ENCODE measurements around the gene ASTN1.

Gene ASTN1

DNA sequence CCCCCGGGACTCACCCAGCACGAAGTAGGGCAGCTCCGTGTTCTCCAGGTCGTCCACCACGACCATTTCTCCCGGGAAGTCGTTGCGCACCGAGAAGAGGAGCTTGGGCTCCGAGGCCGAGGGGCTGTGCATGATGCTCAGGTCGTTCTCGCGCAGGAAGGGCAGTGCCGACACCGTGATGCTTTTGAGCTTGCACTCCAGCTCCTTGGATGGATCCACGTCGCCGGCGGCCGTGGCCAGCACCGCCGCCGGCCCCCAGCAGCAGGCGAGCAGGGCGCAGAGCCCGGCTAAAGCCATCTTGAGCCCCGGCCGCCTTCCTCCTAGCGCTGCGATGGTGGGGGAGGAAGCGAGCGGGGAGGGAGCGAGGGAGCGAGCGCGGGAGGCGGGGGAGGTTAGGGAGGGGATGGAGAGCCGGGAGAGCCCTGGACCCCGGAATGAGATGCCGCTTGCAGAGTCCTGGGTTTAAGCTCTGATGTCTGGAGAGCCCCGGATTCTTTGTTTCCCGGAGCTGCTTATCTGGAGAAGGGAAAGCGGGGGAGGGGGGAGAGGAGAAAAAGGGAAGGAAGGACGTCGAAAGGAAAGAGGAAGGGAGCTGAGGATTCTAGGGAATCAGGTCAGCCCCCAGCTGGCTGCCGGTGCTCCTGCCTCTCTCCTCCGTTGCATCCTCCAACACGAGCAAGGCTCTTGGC, at the start of gene ASTN1:
Gene ASTN1, minus strand, starts transcription at position 333 of the 689 bp plus-strand sequence. Its CDS starts 36 bp downstream, at position 297.
- no peak for DNase-seq

DNA sequence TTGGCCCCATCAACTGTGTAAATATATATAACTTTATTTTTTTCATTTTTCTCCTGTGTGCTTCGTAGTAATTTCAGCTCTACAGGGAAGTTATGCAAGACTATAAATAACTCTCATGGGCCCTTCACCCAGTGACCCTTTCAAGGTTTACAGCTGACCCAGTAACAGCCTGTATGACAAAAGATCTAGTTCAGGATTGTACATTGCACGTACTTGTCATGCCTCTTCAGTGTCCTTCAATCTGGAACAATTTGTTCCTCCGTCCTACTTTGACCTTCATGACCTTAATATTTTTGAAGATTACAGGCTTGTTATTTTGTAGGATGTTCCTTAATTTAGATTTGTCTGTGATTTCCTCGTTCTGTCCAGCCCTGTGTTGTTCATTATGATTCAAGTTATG, 46.7 kb upstream of the ASTN1 start:
- DNase-seq = no peak

DNA sequence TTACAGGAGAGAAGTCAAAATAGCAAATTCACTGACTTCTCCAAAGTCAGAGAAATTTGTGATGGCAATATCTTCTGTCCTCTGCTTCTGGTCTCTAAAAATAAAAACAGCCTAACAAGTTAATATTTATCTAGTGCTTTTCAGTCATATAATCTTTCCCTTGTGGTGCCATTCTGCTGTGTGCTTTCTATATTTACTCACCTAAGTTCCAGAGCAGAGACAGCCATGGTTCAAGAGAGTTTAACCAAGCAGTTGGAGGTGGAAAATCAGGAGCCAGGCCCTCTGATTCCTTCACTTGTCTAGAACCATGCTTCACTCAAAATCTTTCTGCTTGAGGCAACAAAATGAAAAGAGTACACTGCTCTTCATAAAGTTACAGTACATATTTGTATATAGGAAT, 45.6 kb upstream of the ASTN1 start:
- no peak for DNase-seq

DNA sequence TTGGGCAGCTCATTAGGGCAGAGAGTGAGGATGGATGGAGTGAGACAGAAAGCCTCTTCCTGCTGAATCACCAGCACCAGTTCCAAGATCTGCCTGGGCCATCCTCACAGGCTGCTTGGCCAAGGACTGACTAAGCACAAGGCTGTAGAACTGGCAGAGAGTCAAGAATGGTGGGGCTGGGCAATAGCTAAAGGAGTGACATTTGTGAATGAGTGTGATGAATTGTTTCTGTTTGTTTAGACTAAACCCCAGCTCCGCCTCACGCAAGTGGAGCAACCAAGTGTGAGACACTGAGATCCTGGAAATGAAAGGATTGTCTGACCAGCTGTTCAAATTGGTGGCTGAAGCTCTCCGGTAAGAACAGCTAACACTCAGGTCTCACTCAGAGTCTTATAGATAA, 44.8 kb upstream of the ASTN1 start:
- no peak for DNase-seq

DNA sequence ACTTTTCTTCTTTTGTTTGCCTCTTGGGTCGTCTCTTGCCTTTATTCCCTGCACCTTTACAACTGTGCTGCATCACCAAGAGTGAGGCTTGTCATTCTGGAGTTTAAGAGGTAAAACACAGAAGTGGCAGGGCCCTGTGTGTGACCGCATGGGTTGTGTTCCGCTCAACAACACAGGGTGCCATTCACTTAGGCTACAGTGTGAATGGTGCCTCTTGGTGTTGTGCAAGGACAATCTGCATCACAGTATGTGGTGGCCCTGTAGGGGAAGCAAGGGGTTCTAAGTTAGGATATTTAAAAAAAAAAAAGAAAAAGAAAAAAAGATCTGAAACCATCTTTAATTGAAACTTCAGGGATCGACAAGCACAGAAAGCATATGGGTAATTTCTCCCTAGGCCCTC, 44.4 kb upstream of the ASTN1 start:
- DNase-seq = no peak

DNA sequence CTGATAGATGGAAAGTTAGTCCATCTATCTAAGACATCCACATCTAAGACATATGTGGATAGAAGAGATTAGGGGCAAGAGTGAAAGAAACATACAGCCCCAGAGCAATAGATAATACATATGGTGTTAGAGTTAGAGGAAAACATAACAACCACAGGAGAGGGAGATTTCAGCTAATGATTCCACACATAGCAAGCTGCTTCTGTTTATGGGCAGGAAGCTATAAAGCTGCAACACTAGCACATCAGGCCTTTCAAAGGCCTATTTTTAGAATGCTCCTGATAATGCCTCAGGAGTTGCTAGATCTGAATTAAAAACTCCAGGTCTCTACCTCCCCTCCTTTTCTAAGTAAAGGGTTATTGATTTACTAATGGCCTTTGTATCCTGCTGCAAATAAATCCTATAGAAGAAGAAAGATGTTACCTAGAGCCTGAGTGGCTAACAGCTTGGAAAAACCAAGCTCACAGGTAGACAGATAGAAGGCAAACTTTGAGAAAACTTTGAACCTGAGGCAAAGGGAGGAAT, 42.4 kb upstream of the ASTN1 start:
- DNase-seq = no peak

DNA sequence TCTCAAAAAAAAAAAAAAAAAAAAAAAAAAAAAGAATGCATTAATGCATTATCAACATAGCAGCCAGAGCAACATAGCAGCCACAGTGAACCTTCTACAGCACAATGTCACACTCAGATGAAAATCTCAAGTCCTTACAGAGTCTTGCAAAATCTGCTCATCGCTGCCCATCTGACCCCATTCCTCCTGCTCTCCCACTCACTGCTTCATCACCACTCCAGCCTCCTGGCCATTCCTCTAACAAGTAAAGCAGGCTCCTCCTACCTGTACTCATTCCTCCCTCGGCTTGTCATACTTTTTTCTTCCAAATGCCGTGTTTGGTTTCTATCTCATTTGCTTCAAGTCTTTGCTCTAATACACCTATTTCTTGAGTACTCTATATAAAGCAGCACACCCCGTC, 35.8 kb upstream of the ASTN1 start:
- no peak for DNase-seq

DNA sequence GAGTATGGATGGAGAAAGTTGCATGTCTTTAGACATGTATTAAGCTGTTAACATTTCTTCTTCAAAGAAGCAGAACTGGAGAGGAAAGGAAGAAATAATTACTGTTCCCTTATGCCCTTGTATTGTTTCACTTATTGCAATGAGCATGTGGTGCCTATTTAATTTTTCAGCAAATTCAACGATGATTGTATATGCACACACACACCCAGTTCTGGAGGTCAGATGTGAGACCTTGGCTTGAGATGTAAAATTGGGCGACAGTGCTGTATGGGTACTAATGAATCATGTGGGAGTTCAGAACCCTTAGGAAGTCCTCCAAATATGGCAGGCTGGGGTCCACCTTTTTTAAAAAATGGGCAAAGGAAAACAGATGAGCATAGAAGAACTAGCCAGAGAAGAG, 33.7 kb upstream of the ASTN1 start:
- DNase-seq = no peak

DNA sequence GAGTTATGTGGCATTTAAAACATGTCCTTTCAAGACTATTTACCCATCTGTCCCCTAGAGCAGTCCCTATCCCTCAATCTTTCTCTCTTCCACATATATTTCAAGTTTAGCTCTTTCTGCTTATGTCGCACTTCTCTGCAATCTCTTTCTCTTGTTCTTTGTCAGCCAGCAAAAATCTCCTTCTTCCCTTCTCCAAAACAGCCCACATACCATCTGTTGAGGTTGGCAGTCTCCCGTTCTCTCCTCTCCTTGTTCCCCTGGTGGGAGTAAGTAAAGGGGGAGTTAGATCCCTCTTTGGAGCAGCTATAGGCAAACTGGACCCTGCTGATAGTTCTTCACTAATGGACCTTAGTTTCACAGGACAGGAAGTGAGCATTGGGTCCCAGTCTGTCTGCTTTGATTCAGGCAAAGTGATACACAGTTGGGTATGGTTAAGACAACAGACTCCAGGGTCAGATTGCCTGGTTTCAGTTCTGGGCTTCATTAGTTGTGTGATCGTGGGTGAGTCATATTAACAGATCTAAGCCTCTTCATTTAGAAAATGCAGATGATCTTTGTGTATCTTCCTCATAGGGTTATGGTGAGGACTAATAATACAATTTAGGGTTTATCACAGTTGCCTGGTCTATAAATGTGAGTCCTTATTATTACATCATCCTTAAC, 25.9 kb upstream of the ASTN1 start:
- DNase-seq = no peak

DNA sequence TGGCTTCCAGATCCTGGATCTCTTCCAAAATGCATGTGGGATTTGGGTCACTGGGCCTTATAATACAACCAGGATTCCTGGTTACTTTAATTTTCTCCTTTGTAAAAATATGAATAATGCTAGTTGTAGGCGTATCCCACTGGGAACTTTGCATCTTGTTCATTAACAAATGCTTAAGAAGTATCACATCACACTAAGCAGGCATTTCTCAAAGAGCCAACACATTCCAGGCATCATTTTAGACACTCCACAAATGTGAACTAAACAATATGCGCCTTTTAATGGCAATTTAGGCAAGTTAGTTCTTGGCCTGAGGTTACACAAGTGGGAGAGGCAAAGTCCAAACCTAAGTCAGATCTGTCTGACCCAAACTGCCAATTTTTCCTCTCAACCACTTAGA, 22.1 kb upstream of the ASTN1 start:
- no peak for DNase-seq

DNA sequence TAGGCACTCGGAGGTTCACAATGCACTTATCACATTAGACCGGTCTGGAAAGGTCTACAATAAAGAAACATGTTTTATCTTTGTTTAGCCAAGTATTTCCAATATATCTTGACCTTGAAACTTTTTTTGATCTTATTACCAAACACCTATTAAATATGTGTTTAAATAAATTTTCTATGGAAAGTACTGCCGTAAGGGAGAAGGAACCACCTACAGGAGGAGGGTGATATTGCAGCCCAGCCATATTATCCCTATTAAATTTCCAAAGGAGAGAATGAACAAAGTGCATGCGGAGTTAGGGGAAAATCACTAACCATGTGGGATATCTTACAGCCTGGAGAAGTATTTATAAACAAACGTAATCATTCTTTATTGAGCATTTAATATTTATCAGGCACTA, 20.7 kb upstream of the ASTN1 start:
- no peak for DNase-seq

DNA sequence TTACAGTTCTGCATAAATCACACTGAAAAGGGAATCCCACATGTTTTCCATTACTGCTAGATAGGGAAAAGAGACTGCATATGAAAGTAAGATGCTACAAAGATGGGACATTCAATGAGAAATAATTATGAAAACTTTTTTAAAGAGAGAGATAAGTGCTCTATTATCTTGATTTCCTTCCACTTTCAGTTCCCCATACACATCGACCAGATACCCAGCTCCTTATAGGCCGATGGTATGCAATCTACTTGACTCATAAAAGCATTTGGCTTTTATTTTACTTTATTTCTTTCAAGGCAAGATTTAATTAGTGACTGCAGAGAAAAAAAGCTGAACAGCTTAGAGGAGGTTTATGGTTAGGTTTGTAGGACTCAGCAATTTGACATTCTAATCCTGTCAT, 19.3 kb upstream of the ASTN1 start:
- no peak for DNase-seq

DNA sequence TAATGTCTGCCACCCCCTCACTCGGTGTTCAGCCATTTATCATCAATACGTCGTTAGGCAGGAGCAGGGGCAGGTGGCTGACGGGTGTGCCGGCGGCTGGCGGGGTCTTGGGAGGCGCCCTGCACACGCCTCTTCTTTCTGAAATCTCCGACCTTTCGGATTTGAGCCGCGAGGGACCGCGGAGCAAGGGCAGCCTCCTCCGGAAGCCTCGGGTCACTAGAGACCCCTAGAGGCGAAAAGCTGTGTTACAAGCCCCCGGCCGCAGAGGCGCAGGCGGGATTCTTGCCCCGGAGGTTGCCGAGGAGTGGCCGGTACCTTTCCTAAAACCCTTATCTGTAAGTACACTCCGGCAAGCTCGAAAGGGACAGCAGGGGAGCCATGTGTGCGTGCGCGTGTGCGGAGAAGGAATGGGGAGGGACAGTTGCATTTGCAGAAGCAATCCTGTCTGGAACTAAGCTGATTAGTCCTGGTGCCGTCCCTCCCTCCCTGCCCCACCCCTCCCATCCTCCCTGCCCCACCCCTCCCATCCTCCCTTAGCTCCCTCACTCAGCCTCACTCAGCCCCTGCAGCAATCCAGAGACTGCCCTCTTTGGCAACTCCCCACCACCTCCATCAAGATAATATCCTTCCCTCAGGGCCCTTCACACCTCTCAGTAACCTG, 17.2 kb upstream of the ASTN1 start:
- no peak for DNase-seq

DNA sequence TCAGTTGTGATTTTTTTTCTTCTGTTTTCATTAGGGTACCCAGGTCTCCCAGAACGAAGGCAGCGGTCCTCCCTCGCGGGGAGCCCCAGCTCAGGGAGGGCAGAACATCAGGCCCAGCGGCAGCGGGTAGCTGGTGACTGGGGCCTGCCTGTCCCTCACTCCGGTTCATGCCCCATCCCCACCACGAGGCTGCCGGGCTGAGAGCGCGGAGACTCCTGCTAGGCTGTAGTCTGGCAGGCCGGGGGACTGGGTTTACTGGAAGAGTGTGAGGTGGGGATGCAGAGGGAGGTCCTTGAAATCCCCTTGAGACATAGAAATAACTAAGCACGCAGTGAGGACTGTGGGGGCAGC, 16.7 kb upstream of the ASTN1 start:
- no peak for DNase-seq

DNA sequence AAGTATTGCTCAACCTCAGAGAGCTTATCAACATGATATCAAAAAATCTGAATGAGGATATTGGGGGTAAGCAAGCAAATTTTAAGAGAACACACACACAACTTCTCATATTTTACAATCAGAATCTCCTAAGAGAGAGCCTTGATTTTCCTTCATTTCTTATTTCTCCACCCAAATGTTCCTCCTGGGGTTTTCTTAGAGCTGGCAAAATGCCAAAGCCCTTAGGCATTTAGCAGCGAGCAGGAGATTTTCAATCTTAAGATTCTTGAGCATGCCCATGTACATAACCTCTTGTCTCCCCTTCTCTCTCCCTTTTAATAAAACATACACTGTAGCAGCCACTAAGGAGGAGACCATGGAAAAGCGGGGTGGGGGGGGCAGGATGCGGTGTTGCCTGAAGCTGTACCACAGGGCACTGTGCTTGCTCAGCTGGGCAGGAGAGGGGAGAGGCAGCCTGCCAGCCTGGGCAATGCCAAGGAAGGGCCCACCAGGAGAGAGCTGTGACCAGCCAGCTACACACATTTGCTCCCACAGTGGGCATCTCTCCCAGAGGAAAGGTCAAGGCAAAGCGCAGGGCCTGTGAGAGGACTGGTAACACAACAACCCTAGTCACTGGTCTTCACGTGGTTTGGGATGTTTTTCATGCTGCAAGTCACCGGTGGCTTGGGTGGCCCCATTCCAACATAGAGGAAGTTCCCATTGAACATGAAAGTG, 10.6 kb upstream of the ASTN1 start:
- DNase-seq = no peak

DNA sequence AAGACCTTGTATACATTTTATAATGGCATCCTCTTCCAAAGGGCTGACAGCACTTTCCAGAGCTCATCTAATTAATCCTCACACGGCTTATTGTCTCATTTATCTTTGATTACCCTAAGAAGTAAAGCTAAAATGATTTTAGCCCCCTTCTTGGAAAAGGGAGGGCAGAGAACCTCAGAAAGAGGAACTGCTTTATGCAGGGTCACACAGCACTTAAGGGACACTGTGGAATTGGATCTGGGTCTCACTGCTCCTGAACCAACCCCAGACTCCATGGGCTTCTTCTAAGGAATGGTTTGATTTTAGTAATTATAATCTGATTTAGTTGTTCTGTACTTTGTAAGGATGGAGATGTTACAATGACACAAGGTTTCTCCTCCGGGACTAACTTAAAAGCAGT, 9.5 kb upstream of the ASTN1 start:
- no peak for DNase-seq

DNA sequence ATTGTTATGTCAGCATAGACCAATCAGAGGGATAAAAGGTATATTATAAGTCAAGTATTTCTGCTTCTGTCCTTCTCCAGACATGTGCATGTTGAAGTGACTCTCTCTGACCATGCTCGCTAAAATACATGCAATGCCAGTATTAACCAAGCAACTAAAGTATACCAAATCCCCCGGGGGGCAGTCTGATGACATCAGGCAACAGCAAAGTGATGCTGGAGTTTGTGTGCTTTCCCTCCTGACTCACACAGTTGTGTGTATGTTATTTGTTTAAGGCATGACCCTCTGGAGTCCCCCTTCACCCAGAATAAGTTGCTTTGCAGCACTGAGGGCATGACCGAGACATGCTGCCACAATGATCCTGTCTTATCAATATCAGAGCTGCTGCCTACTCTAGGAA, 8.4 kb upstream of the ASTN1 start:
- no peak for DNase-seq

DNA sequence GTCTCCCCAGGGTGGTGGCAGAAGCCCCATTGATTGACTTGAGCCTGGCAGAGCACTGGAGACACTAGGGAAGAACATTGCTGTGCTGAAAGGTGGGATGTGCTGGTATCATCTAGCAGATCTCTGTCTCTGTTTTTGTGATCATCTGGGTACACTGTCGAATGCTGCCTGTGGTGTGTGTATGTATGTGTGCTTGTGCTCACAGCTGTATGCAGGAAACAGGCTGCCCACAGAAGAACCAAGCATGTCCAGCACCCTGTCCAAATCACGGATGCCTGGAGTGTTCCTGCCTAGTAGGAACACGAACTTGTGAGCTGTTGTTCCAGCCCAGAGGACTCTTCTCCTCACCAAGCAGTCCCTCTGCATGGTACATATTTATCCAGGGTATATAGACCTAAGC, 7.8 kb upstream of the ASTN1 start:
- no peak for DNase-seq

DNA sequence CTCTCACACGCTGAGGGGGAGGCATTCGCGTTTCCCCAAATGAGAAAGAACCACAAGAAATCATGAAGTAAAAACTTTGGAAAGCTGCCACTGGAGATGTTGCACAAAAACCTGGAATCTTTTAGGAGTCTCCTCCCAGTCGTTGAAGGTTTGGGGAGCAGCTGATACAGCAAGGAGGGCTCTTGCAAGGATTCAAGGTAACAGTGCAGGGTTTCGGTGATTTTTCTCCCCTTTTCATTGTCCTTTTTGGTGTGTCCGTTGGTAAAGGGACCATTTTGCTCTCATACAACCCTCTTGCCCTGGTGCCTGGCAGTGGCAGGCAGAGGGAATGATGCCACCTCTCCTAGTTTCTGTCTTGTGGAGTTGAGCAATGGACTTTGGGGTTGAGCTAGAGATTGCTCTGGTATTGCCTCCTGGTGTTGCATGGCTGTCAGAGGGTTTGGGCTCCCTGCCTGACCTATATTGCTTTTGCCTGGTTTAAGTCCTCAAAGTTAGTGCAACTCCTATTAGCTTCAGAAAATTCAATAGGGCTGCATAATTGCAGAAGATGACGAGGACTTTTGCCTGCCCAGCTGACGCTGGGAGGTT, 7.1 kb upstream of the ASTN1 start:
- DNase-seq = no peak

DNA sequence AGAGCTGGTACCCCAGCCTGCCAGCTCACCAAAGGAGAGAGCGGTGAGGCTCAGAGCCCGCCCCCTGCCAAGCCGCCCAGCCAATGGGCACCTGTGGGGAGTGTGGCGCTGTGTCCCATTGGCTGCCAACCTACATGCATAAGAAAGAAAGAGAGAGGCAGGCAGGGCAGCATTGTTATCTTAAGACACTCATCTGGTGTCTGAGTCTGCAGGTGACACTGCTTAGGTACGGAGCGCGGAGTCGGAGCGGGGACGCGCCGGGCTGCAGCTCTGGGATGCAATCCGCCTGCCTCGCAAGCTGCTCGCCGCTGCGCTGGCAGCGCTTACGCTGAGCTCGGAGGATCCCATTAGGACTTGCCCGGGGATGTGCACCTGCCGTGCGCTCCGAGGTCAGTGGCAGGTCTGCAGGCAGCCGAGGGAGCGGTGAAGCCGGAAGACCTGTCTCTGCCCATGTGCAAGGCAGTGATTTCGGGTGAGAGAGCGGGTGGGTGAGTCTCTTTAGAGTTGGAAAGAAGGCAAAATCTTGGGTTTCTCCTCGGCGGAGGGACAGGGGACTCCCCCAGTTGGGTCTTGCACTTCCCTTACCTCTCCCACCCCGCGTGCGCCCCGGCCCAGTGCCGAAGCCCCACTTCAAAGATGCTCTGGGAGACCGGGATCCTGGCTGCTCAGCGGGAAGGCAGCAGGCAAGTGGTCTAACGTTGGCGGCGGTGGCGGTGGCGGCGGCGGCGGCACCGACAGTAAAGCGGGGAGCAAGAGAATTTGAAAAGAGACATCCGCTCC, 6.4 kb upstream of the ASTN1 start, which contains the start of gene BRINP2:
Gene BRINP2, plus strand, starts transcription at position 203 of the 780 bp plus-strand sequence. CDS start 58,919 bp downstream, outside the sequence.
- no peak for DNase-seq

DNA sequence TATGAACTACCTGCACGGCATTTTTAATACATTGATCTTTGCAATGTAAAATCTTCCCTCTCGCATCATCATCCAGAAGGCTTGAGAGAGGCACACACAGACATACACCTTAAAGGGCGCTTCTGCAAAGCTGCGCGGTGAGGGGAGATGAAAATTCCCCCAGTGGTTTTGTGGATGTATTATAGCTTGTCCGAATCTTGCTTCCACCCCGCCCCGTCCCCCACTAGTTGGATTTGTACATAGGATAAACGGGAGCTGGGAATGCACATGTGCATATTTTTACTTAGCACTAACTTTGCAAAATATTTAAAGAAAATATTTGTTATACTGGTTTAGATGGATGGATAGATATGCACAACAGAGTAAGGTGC, 542 bp upstream of the ASTN1 start:
- no peak for DNase-seq

DNA sequence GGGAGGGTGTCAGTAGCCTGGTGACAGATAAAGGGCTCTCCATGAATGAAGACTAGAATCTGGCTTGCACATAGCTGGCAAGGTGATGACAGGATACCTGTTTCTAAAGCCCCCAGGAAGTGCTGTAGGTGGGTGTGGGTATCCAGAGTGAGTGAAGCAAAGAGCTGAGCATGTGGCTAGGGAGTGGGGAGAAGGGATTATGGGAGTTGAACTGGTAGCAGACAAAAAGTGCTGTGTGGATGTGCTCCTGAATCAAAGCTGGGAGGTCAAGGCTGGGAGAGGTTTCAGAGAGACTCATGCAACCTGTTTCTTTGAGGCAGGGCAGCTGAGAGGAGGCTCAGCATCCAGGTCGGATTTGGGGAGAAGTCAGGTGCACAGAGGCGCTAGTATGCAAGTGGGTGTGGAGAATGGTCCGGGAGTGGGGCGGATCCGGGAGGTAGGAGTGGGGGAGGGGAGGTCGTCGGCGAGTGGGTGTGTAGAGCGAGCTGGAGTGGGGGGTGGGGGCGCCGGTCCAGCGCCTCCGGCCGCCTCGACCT, 600 bp downstream of the ASTN1 start:
- no peak for DNase-seq
